DMS153 treated with DMSO at 0.1 percent for 48 hours (cell line): ENCODE results near the gene KCNK1.

Experiments used
- DNase-seq: peaks from one replicate; lab custom pipeline; 2025; ENCODE audit not compliant: unreplicated experiment; lab: John Stamatoyannopoulos, UW

The KCNK1 gene

GRCh38 chr1:233613252-233614172 lies at the start of gene KCNK1:
TSS of gene KCNK1 (plus strand) at chr1:233614106. CDS start at chr1:233614172, 66 bp downstream.
- DNase-seq: peak; percentile 3

GRCh38 chr1:233565313-233565712 lies 48.6 kb upstream of the KCNK1 start:
- DNase-seq: no peak

- DNase-seq: no peak
Observed at GRCh38 chr1:233566886-233567285, 47.0 kb upstream of the KCNK1 start.

- DNase-seq: no peak
Observed at GRCh38 chr1:233569636-233570035, 44.3 kb upstream of the KCNK1 start.

- DNase-seq: no peak
Observed at GRCh38 chr1:233570216-233570615, 43.7 kb upstream of the KCNK1 start.

GRCh38 chr1:233570706-233571105 lies 43.2 kb upstream of the KCNK1 start:
- no peak for DNase-seq

- no peak for DNase-seq
Observed at GRCh38 chr1:233572896-233573295, 41.0 kb upstream of the KCNK1 start.

GRCh38 chr1:233575450-233575849 lies 38.5 kb upstream of the KCNK1 start:
- DNase-seq: no peak

- no peak for DNase-seq
Observed at GRCh38 chr1:233582439-233582838, 31.5 kb upstream of the KCNK1 start.

GRCh38 chr1:233584376-233584775 lies 29.5 kb upstream of the KCNK1 start:
- no peak for DNase-seq

- DNase-seq: no peak
Observed at GRCh38 chr1:233584931-233585330, 29.0 kb upstream of the KCNK1 start.

- no peak for DNase-seq
Observed at GRCh38 chr1:233586301-233586700, 27.6 kb upstream of the KCNK1 start.

- no peak for DNase-seq
Observed at GRCh38 chr1:233587196-233587595, 26.7 kb upstream of the KCNK1 start.

GRCh38 chr1:233587958-233588799 lies 25.7 kb upstream of the KCNK1 start:
- no peak for DNase-seq

GRCh38 chr1:233597489-233597901 lies 16.4 kb upstream of the KCNK1 start:
- no peak for DNase-seq

- DNase-seq: no peak
Observed at GRCh38 chr1:233598891-233599541, 14.9 kb upstream of the KCNK1 start.

GRCh38 chr1:233599542-233600073 lies 14.3 kb upstream of the KCNK1 start:
- no peak for DNase-seq

- no peak for DNase-seq
Observed at GRCh38 chr1:233600488-233600887, 13.4 kb upstream of the KCNK1 start.

- DNase-seq: no peak
Observed at GRCh38 chr1:233603478-233603877, 10.4 kb upstream of the KCNK1 start.

- DNase-seq: no peak
Observed at GRCh38 chr1:233605205-233605604, 8.7 kb upstream of the KCNK1 start.

GRCh38 chr1:233606813-233607212 lies 7.1 kb upstream of the KCNK1 start:
- DNase-seq: no peak
